GM20000 (cell line): ENCODE results near the gene FRMPD4.

Experiments
- DNase-seq: peaks from one replicate; pipeline ENCODE4 v3.0.0; 2012; ENCODE audit warnings: low spot score
- CTCF ChIP-seq: IDR thresholded peaks from 2 replicates; pipeline ENCODE4 v1.5.1; 2012; ENCODE audit warnings: mild to moderate bottlenecking, control low read depth; ENCODE audit errors: extremely low read depth, missing control alignments

FRMPD4 gene

GRCh38 chrX:12210971-12211370 lies 72.7 kb downstream of the FRMPD4 start:
- no peak for TF ChIP-seq CTCF
- no peak for DNase-seq

- no peak for TF ChIP-seq CTCF
- no peak for DNase-seq
Observed at GRCh38 chrX:12223650-12224049, 85.4 kb downstream of the FRMPD4 start.

- no peak for DNase-seq
- no peak for TF ChIP-seq CTCF
Observed at GRCh38 chrX:12225107-12225506, 86.8 kb downstream of the FRMPD4 start.

DNA sequence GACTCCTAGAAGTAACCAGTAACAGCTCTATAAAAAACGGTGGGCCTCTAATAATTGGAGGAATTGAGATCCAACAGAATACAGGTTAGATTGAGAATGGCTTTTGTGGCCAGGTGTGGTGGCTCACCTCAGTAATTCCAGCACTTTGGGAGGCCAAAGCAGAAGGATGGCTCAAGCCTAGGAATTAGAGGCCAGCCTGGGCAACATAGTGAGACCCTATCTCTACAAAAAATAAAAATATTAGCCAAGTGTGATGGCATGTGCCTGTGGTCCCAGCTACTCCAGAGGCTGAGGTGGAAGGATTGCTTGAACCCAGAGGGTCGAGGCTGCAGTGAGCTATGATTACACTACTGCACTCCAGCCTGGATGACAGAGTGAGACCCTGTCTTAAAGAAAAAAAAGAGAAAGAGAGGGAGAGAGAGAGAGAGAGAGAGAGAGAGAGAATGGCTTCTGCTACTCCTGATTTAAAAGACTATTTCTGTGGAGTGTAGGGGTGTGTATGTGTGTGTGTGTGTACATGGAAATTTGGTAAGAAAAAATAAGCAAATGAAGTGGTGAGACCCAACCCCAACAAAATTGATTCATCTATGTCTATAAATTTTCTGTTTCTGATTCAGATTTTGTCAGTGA lies 89.3 kb downstream of the FRMPD4 start:
- TF ChIP-seq CTCF: no peak
- DNase-seq: no peak

DNA sequence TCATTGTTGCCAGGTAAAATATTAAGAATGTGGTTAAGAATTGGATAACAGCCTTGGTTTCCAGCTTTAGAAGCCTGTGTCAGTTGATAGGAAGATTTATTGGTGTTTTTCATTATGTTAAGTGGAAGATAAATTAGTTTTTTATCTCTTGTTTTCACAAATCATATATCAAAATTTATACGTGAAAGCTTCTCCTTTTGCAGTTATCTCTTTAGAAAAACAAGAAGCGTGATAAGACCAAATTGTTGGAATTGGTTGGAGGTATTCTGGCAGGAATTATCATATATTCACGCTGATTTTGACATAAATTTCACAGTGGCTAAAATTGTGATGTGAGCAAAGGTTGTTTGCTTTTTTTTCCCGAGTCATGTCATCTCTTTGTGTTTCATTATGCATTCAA lies 90.6 kb downstream of the FRMPD4 start:
- no peak for DNase-seq
- TF ChIP-seq CTCF: no peak

DNA sequence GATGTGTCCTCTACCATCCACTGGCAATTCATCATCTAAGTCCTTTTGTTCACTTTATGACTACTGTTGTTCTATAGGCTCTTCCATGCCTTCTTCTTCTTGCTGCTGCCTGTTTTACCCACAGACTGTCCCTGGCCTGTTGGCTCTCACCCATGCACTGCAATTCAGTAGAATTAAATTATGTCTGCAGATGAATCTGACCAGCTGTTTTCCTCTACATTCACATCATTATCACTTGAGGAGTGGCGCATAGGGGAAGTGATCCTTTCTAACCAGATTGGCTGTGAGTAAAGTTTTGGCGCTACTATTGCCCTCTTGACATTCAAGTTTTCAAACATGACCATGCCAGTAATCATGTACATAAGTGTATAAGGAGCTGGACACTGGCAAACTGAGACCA lies 91.7 kb downstream of the FRMPD4 start:
- no peak for DNase-seq
- no peak for TF ChIP-seq CTCF

DNA sequence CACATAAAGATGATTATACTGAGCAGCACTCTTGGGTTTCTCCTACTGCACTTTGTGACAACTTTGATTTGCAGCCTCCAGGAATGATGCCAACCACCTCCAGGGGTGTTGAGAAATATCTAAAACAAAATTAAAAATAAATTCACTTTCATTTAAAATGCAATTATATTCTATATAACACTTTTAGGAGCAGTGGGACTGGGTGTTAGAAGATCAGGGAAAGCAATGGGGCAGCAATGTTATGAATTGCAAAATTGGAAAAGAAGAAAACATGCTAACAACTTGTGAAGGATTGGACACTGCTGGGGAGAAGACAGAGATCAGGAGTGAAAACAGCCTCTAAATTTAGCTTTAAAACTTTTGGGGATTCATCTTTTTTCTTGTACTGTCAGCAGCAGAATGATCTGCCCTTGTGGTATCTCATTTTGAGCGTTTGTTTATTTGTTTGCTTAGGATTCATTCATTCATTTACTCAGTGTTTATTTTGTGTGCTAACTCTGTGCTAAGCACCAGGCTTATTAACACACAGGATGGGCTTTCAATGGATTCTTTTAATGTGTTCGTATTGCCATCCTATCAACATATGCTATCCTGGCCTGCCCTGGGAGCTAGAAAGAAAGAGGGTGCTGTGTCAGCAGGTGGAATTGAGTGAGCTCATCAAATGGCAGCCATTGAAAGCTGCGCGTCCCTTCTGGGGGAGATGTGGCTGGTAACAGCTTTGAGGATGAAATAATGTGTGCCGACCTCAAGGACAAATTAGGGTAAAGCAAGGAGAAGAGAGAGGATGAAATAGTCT lies 96.5 kb downstream of the FRMPD4 start:
- TF ChIP-seq CTCF: no peak
- no peak for DNase-seq
